CD4-positive, alpha-beta T cell treated with Interleukin-10 for 1 hour (primary cell): ENCODE data around the gene B3GAT2.

Experiments
- DNase-seq: peaks from one replicate; pipeline ENCODE4 v3.0.0-alpha.2; 2020

Gene B3GAT2

DNA sequence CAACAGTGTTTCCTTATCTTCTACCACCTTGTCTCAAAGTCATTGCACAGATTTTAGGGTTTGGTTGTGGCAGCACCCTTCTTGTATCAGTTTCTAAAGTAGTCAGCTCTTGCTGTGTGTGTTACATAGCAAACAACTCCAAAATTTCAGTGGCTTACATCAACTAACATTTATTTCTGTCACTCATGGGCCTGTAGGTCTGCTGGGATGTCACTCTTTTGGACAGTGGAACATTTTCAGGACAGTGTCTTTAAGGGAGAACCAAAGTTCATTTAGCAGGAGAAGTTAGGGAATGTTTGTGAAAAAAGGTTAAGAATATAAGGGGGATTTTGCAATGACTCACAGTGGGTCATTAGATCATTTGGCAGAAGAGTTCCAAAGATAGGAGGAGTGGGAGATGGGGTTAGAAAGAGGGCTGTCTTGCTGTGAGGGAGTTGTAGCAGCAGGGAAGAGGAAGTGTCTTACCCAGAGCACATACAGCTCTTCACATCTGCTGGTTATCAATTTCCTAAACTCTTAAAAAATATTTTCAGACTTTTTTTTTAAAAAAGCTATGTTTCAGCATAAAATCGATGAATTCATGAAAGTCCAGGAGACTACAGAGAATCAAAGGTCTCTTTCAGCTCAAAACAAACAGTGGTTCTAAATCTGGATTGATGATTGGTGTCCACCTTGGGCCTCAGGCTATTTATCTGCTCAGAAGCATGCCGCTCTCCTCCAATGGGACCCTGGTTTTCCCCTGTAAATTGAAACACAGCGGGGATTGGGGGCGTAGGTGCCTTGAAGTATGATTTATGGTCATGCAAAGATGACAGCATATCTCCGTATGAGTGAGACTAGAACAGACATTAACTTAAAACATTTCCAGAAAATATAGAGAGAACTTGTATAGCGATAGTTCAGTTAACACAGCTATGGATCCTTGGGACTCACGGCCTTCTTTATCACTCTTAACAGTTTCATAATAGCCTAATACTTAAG, 117.3 kb downstream of the B3GAT2 start:
- DNase-seq = no peak

DNA sequence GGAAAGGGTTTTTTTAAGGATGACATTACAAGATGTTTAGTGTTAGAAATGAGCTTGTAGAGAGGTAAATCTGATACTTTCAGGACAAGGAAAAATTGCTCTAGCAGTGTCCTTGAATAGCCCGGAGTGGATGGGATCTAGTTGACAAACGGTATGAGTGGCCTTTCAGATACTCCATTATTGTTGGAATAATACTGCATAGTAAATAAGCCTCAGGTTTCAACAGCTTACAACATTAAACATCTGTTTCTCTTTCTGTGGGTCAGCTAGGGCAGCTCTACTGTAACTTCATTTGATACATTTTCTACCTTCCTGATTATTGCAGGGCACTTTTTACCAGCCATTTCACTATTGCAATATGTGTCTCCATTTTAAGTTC, 118.0 kb downstream of the B3GAT2 start:
- no peak for DNase-seq

DNA sequence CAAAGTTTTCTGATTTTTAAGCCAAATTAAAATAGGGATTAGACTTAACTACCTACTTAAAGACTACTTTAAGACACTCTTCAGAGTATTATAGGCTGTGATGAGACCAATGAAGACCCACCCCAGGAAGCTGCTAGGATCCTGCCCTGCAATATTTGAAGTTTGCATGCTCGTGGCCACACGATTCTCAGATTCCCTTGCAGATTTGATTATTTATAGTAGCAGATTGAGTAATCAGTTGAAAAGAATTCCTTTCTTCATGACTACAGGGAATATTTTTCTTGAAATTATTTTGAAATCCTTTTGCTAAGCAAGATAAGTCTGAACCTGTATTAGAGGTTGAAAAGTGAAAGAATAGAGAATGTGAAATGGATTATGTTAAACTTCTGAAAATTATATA, 122.3 kb downstream of the B3GAT2 start:
- DNase-seq = no peak

DNA sequence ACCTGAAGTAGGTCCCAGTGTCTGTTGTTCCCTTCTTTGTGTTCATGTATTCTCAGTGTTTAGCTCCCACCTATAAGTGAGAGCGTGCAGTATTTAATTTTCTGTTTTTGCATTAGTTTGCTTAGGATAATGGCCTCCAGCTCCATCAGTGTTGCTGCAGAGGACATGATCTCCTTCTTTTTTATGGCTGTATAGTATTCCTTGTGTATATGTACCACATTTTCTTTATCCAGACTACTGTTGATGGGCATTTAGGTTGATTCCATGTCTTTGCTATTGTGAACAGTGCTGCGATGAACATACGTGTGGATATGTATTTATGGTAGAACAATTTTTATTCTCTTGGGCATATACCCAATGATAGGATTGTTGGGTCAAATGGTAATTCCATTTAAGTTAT, 125.4 kb downstream of the B3GAT2 start:
- no peak for DNase-seq

DNA sequence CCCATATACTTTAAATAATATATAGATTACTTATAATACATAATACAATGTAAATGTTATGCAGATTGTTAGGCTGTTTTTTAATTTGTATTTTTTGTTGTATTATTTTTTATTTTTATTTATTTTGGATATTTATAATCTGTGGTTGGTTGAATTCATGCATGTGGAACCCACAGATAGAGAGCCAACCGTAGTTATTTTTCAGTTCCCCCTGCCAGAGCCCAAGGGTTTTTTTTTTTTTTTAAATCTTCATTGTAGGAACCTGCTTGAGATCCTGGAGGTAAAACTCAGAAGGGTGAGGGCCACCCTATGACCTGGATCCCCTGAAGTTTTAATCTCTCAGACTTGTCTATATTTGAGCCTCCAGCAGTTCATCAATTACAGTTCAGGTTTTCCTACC, 133.2 kb downstream of the B3GAT2 start:
- no peak for DNase-seq

DNA sequence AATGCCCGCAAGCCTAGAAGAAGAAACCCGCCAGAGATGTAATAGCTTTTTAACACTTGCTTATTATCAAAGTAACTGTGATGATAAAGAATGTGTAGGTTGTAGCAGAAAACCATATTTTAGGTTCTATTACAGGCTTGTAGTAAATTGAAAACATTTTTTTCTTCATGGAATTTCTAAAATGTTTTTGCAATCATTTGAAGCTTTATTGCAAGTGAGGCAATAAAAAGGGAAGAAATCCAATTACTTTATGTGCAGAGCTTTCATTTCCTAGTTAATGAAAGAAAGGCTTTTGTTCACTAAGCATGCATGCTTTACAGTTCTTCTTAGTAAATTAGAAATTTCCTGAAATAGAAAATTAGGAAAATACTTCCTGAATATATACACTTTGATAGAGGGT, 135.1 kb downstream of the B3GAT2 start:
- DNase-seq = no peak

DNA sequence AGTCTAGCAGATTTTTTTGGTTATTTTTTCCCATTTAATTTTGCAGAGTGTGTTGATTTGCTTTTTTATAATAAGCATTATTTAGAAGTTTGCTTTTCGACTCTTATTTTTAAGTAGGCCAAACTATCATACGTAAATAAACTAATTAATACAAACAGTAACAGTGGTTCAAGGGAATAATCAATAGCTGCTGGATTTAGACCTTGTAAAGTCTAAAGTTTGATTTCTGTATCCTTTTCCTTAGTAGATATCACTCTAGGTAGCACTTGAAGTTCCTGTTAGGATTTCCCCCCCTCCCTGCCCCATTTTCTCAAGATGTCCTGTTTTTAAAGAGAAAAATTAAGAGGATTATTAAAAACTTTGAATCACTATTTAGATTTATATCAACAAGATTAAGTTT, 136.1 kb downstream of the B3GAT2 start:
- no peak for DNase-seq

DNA sequence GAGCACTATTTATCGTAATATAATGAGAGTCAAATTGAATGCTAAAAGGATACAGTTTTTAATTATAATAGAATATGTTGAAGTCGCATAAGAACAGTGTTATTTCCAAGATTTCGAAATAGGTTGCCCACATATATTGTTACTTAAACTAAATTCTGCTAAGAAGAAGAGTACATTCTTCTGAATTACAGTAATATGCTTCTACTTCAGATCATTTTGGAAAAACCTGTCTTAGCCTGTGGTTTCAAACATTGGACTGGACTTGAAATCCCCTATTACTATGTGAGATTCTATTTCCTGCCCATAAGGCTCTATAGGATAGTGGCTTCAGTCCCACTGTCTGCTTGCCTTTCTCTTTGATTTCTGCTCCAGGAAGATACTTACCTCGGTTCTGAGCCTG, 137.2 kb downstream of the B3GAT2 start:
- no peak for DNase-seq

DNA sequence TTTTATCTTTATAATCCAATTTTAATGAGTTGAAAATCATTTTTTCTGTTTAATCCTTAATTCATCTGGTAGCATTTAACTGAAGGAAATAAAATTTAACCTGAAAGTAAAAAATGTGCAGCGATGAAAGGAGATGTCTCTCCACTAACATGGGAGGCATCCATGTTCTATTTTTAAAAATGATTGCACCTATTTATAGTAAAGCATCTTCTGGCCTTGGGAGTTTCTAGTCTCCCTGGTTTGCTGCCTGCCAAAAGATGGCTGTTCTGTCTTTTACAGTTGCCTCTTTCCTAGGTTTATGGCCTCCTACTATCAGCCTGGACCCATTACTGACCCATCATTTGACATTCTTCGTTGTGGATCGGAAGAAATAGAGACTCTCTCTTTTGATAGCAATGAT, 143.0 kb downstream of the B3GAT2 start:
- no peak for DNase-seq

DNA sequence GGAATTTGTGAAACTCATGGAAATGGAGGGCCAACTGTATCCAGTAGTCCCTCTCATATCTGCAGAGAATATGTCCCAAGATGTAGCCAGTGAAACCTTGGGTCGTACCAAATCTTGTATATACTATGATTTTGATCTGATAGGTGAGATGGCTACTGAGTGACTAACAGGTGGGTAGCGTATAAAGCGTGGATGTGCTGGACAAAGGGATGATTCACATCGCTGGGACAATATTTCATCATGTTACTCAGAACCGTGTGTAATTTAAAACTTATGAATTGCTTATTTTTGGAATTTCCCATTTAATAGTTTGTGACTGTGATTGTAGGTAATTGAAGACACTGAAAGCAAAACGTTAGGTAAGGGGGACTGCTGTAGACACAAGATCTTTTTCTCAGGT, 145.1 kb downstream of the B3GAT2 start:
- no peak for DNase-seq
